HepG2 (cell line): ENCODE data around the gene CCT8. TPM values are rescaled to one million over a fixed set of nuclear protein-coding genes. Genes with fewer than 3 reads are reported as not detected.
A peak's percentile ranks its signal among the peaks of the same experiment; 100 is the strongest.

Source experiments
- ATAC-seq: fragments of 200-7000 bp; cut with Tn5 transposase; 3 replicates; pipeline ENCODE4 v1.9.1; 2020; ENCODE audit warnings: mild to moderate bottlenecking, moderate library complexity
- BruUV-seq: library from RNA; stranded (reverse); fragments of 400-500 nt; replicated peaks from 2 replicates; lab custom pipeline; 2021; lab: Mats Ljungman, UMichigan
- CTCF ChIA-PET: fragments of 300-600 bp; formaldehyde crosslinking; extraction: SDS; loops from one replicate; lab custom pipeline; 2021; ENCODE audit warnings: low total read pairs, inconsistent platforms, low intra/inter-chr PET ratio; lab: Yijun Ruan, JAX
- POLR2A ChIA-PET: fragments of 350-600 bp; sonication (Branson Sonifier 250); formaldehyde crosslinking; loops from one replicate; lab custom pipeline; 2020; ENCODE audit warnings: antibody characterized with exemption, inconsistent platforms; lab: Yijun Ruan, JAX
- DNase-seq: peaks from one replicate; pipeline ENCODE4 v3.0.0-alpha.2; 2015; ENCODE audit warnings: low spot score
- FAIRE-seq: peaks from 3 replicates; lab custom pipeline; 2011; peaks lifted over from hg19 to GRCh38; lab: Jason Lieb, UNC
- H2AFZ ChIP-seq: one replicate; pipeline ENCODE4 v1.6.1; 2011; ENCODE audit warnings: low read length, inconsistent platforms
- H3K27ac ChIP-seq: fragments of 300-600 bp; 3 replicates; pipeline ENCODE4 v1.8.0; 2011; ENCODE audit warnings: mixed run types, mild to moderate bottlenecking, mixed read lengths, low read length, inconsistent platforms; ENCODE audit not compliant: insufficient read depth; ENCODE audit errors: extremely low read length
- H3K27me3 ChIP-seq, 2 experiments: fragments of 200-600 bp in 1 of 2; 2 replicates in 1 of 2; 3 replicates in 1 of 2; pipeline versions ENCODE4 v1.6.0 to v1.8.0; 2011; ENCODE audit warnings: low read length in 2 of 2, mild to moderate bottlenecking in 2 of 2, moderate library complexity in 2 of 2, inconsistent platforms in 1 of 2; ENCODE audit not compliant: insufficient read depth in 2 of 2, control insufficient read depth in 1 of 2
- H3K36me3 ChIP-seq, 2 experiments: fragments of 200-600 bp in 1 of 2; replicated peaks in 1 of 2; 2 replicates in 1 of 2; 3 replicates in 1 of 2; pipeline versions ENCODE4 v1.5.1 to v1.8.0; 2011; ENCODE audit warnings: low read length in 2 of 2, inconsistent platforms in 1 of 2; ENCODE audit not compliant: insufficient read depth in 2 of 2, control insufficient read depth in 1 of 2
- H3K4me1 ChIP-seq: 2 replicates; pipeline ENCODE4 v1.5.1; 2012; ENCODE audit warnings: low read length, inconsistent platforms; ENCODE audit not compliant: insufficient read depth
- H3K4me2 ChIP-seq: 2 replicates; pipeline ENCODE4 v1.6.0; 2011; ENCODE audit warnings: low read depth, low read length, inconsistent platforms
- H3K4me3 ChIP-seq, 3 experiments: fragments of 200-600 bp in 1 of 3; sonication (generic), shearing (Covaris generic) in 1 of 3; replicated peaks in 1 of 3; 2 replicates each; pipeline ENCODE4 v1.5.1; 2011 to 2016; ENCODE audit warnings: low read length in 3 of 3, inconsistent platforms in 2 of 3, low read depth in 2 of 3, mild to moderate bottlenecking in 2 of 3, control low read depth in 1 of 3, mixed read lengths in 1 of 3; ENCODE audit not compliant: insufficient read depth in 1 of 3
- H3K79me2 ChIP-seq: one replicate; pipeline ENCODE4 v1.6.1; 2011; ENCODE audit warnings: low read length, inconsistent platforms; ENCODE audit not compliant: insufficient read depth
- H3K9ac ChIP-seq: 2 replicates; pipeline ENCODE4 v1.6.0; 2011; ENCODE audit warnings: mild to moderate bottlenecking, low read depth, low read length, inconsistent platforms; ENCODE audit not compliant: insufficient read depth
- H3K9me3 ChIP-seq: 2 replicates; pipeline ENCODE4 v1.5.1; 2012; ENCODE audit warnings: mild to moderate bottlenecking, low read length
- H4K20me1 ChIP-seq: 2 replicates; pipeline ENCODE4 v1.6.0; 2011; ENCODE audit warnings: inconsistent platforms, mild to moderate bottlenecking, low read length, moderate library complexity; ENCODE audit not compliant: insufficient read depth
- ARNTL ChIP-seq: sonication (generic); formaldehyde crosslinking; IDR thresholded peaks from 2 replicates; pipeline ENCODE4 v1.4.0; 2020; ENCODE audit warnings: mild to moderate bottlenecking, missing genetic modification reagents
- FOSL2 ChIP-seq: sonication (generic); formaldehyde crosslinking; IDR thresholded peaks from 2 replicates; pipeline ENCODE4 v1.4.0; 2020; ENCODE audit warnings: missing genetic modification reagents
- KLF11 ChIP-seq: IDR thresholded peaks from 2 replicates; pipeline ENCODE4 v1.6.1; 2016; ENCODE audit warnings: missing compliant biosample characterization
- NBN ChIP-seq: fragments of 450-650 bp; conservative IDR thresholded peaks from 2 replicates; pipeline ENCODE4 v1.6.1; 2017
- PAF1 ChIP-seq: IDR thresholded peaks from 2 replicates; pipeline ENCODE4 v1.6.1; 2016; ENCODE audit warnings: missing genetic modification reagents, missing compliant biosample characterization
- PHB2 ChIP-seq: fragments of 450-650 bp; IDR thresholded peaks from 2 replicates; pipeline ENCODE4 v1.6.1; 2018; ENCODE audit not compliant: partially characterized antibody
- SATB2 ChIP-seq: sonication (generic); formaldehyde crosslinking; IDR thresholded peaks from 2 replicates; pipeline ENCODE4 v1.5.0; 2020; ENCODE audit warnings: missing genetic modification reagents
- SPEN ChIP-seq: sonication (generic); formaldehyde crosslinking; IDR thresholded peaks from 2 replicates; pipeline ENCODE4 v1.5.1; 2020; ENCODE audit warnings: low read depth, mild to moderate bottlenecking, missing genetic modification reagents
- ZNF703 ChIP-seq: sonication (generic); formaldehyde crosslinking; IDR thresholded peaks from 2 replicates; pipeline ENCODE4 v1.5.1; 2020; ENCODE audit warnings: missing genetic modification reagents, mild to moderate bottlenecking, moderate library complexity, borderline replicate concordance
- ZNF75D ChIP-seq: sonication (generic); formaldehyde crosslinking; IDR thresholded peaks from 2 replicates; pipeline ENCODE4 v1.8.1; 2023; ENCODE audit warnings: missing genetic modification reagents, mild to moderate bottlenecking, borderline replicate concordance
- ZNF816 ChIP-seq: sonication (generic); formaldehyde crosslinking; IDR thresholded peaks from 2 replicates; pipeline ENCODE4 v1.8.0; 2022; ENCODE audit warnings: missing genetic modification reagents, mild to moderate bottlenecking, borderline replicate concordance
- WGBS: methylation state at CpG from one replicate; pipeline ENCODE4 v1.1.6; 2017; ENCODE audit warnings: low lambda C conversion rate; 5-methylcytosine and 5-hydroxymethylcytosine counted together
- in situ Hi-C: cut with HindIII; loops from 2 replicates; pipeline ENCODE4 v1.10.0; 2017; ENCODE audit warnings: low pct_unique_long_range_greater_than_20kb; ENCODE audit not compliant: extremely low pct_ligation_motif_present
- intact Hi-C: fragments of 100-400 bp; cut with micrococcal nuclease; formaldehyde crosslinking; loops from one replicate; pipeline ENCODE4 v1.10.0; 2022; ENCODE audit not compliant: unreplicated experiment
- polyA plus RNA-seq, 8 experiments: library from polyadenylated mRNA; depleted of rRNA in 3 of 8; stranded (reverse) in 7 of 8; unstranded in 1 of 8; fragments of >200 nt; fragmentation: Illumina TruSeq in 4 of 8; extraction: Trizol in 4 of 8; gene quantifications; 2 replicates each; pipeline versions ENCODE4 v1.2.1 to v1.2.3, GENCODE V29; 2011 to 2016; ENCODE audit warnings: low read depth in 4 of 8, missing spikeins in 1 of 8, mixed read lengths in 1 of 8; ENCODE audit not compliant: insufficient read depth in 1 of 8
- total RNA-seq, 5 experiments: library from RNA; depleted of rRNA; stranded (reverse); fragments of >200 nt; fragmentation: Illumina TruSeq; extraction: Trizol; gene quantifications; 2 replicates each; pipeline ENCODE4 v1.2.3, GENCODE V29; 2016; ENCODE audit warnings: low read depth in 1 of 5
- TF ChIP-seq, protein P1 (sequence below): sonication (generic); formaldehyde crosslinking; IDR thresholded peaks from 2 replicates; pipeline ENCODE4 v1.5.1; 2020; ENCODE audit warnings: mild to moderate bottlenecking, missing genetic modification reagents, moderate library complexity
- TF ChIP-seq, protein P2 (sequence below): sonication (generic); formaldehyde crosslinking; IDR thresholded peaks from 2 replicates; pipeline ENCODE4 v1.4.0; 2020; ENCODE audit warnings: missing genetic modification reagents

CCT8 gene
- total and polyA plus RNA-seq, 2 of the 13 experiments (the other 11 are each of a cell fraction or from before 2014, with no cell fraction given): 127 to 325 TPM

DNA sequence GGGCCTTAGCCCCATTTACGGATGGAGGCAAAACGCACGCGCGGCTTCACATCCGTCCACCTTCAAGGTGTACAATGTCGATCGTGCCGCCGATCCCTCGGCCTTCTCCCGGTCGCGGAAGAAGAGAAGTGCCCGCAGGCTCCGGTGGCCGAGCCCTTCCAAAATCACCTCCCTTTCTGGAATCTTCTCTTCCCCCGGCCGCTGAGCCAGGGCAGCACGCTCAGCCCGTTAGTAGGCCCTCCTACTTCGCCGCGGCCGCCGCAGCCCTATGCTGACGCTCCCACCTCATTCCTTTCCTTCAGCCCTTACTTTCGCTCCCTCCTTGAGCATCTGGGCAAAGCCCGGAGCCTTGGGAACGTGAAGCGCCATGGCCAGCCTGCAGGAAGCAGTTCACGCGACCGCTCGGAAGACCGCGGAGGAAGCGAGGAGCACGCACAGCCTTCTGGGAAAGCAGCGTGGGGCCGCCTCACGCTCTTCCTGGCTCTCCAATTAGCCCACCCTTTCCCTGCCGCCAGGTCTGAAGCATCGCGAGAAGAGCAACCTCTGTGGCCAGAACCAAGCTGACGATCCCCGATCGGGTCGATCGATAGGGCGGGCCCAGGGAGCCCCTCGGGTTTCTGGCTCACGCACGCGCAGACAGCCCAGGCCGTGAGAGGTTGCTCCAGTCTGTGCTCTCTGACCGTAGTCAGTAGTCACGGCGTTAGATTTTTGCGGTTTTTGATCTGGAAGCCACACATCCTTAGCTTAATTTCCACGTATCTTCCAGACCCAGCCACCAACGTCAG is at the start of gene CCT8 (continued):
- TF ChIP-seq, protein P1, sequence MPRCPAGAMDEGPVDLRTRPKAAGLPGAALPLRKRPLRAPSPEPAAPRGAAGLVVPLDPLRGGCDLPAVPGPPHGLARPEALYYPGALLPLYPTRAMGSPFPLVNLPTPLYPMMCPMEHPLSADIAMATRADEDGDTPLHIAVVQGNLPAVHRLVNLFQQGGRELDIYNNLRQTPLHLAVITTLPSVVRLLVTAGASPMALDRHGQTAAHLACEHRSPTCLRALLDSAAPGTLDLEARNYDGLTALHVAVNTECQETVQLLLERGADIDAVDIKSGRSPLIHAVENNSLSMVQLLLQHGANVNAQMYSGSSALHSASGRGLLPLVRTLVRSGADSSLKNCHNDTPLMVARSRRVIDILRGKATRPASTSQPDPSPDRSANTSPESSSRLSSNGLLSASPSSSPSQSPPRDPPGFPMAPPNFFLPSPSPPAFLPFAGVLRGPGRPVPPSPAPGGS (CRISPR knock-in tag): peak; percentile 93
- TF ChIP-seq, protein P2, sequence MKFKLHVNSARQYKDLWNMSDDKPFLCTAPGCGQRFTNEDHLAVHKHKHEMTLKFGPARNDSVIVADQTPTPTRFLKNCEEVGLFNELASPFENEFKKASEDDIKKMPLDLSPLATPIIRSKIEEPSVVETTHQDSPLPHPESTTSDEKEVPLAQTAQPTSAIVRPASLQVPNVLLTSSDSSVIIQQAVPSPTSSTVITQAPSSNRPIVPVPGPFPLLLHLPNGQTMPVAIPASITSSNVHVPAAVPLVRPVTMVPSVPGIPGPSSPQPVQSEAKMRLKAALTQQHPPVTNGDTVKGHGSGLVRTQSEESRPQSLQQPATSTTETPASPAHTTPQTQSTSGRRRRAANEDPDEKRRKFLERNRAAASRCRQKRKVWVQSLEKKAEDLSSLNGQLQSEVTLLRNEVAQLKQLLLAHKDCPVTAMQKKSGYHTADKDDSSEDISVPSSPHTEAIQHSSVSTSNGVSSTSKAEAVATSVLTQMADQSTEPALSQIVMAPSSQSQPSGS (CRISPR knock-in tag): peak; percentile 67; the same call in 1 of the 2 replicates
- TF ChIP-seq PHB2 (no peak), ZNF703 (CRISPR knock-in tag) (0 out of 2 replicates have a peak, but pooled peaks have one; percentile 69), ZNF816 (CRISPR knock-in tag) (0 out of 2 replicates have a peak, but pooled peaks have one; percentile 13), ARNTL (CRISPR knock-in tag) (no peak; the same call in 1 of the 2 replicates)

DNA sequence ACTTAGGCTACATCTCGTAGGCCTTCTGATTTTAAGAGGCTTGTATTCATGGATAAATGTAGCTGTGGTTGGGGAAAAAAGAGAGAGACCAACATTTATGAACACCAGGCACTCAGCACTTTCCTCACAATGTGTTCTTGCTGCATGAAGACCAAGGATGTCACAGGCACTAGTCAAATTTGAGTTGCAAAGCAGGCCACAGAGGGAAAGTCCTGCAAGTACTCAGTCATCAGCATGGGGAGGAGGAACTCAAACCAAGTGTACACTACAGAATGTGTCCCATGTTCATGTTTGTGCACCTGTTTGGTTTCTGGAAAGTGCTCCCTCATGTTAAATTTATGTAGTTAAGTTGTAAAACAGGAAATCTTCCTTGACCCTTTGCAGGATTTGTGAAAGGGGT is 48.3 kb upstream of the CCT8 start:
- Histone ChIP-seq H2AFZ (no peak overlapping the region), H3K4me1 (no peaks in the 10 kb centered on the region), H3K27ac (no peak overlapping the region), H3K27me3 (no peaks in the 10 kb centered on the region), H4K20me1 (no peaks in the 10 kb centered on the region), H3K79me2 (no peaks in the 10 kb centered on the region), H3K9ac (no peak overlapping the region), H3K4me3 (no peak overlapping the region), H3K4me2 (no peak overlapping the region), H3K9me3 (no peaks in the 10 kb centered on the region), H3K36me3 (no peaks in the 10 kb centered on the region)
- 0% methylated on average over 1 of the region's 1 CpG for WGBS
- FAIRE-seq (no peak), ATAC-seq (no peak), DNase-seq (no peak)
- TF ChIP-seq SPEN (CRISPR knock-in tag) (no peak), FOSL2 (CRISPR knock-in tag) (no peak), ZNF75D (CRISPR knock-in tag) (no peak), PAF1 (CRISPR knock-in tag) (no peak), NBN (no peak), SATB2 (CRISPR knock-in tag) (no peak), KLF11 (CRISPR knock-in tag) (no peak)
- CTCF ChIA-PET: no interaction called here
- in situ Hi-C loops: no loop called here
- BruUV-seq: no TSS peak
- intact Hi-C loops: no loop called here
- POLR2A ChIA-PET: no interaction called here
